Upper lobe of left lung (tissue), 6 donors: Measurements from ENCODE around the gene OR2T11. TPM values are rescaled to one million over a fixed set of nuclear protein-coding genes. Genes with fewer than 3 reads are reported as not detected.
A peak's percentile ranks its signal among the peaks of the same experiment; 100 is the strongest.

ENCODE experiments used
- ATAC-seq, 2 donors: fragments of 200-7000 bp; cut with Tn5 transposase; one replicate each; pipeline ENCODE4 v1.9.1; 2022; ENCODE audit warnings: mild to moderate bottlenecking in 2 of 2, moderate library complexity in 2 of 2; ENCODE audit not compliant: low FRiP score in 2 of 2
- DNase-seq, 2 donors: peaks; one replicate each; pipeline ENCODE4 v3.0.0-alpha.2; 2019 to 2020
- H3K27ac ChIP-seq, 4 donors: fragments of 200-600 bp; sonication (generic); one replicate each; pipeline ENCODE4 v1.5.1; 2016 to 2019
- H3K27me3 ChIP-seq, 4 donors: fragments of 200-600 bp; sonication (generic); one replicate each; pipeline ENCODE4 v1.5.1; 2017 to 2019
- H3K36me3 ChIP-seq, 4 donors: fragments of 200-600 bp; sonication (generic); one replicate each; pipeline ENCODE4 v1.5.1; 2016 to 2019
- H3K4me1 ChIP-seq, 4 donors: fragments of 200-600 bp; sonication (generic); one replicate each; pipeline ENCODE4 v1.5.1; 2018 to 2019
- H3K4me3 ChIP-seq, 4 donors: fragments of 200-600 bp; sonication (generic); one replicate each; pipeline ENCODE4 v1.5.1; 2017 to 2019; ENCODE audit warnings: mild to moderate bottlenecking in 2 of 4, moderate library complexity in 1 of 4
- H3K9me3 ChIP-seq, 4 donors: fragments of 200-600 bp; sonication (generic); one replicate each; pipeline ENCODE4 v1.5.1; 2018 to 2019
- EP300 ChIP-seq, 4 donors: sonication (generic); formaldehyde crosslinking; IDR thresholded peaks; one replicate each; pipeline ENCODE4 v1.5.1; 2017; ENCODE audit warnings: antibody characterized with exemption in 4 of 4, control low read depth in 2 of 4
- POLR2A ChIP-seq, 4 donors: fragments of 450-650 bp; IDR thresholded peaks; one replicate each; pipeline ENCODE4 v1.5.1; 2016 to 2017; ENCODE audit warnings: antibody characterized with exemption in 4 of 4, mild to moderate bottlenecking in 2 of 4
- POLR2AphosphoS5 ChIP-seq, 2 donors: sonication (generic); formaldehyde crosslinking; IDR thresholded peaks; one replicate each; pipeline ENCODE4 v1.5.1; 2017; ENCODE audit warnings: antibody characterized with exemption in 2 of 2
- WGBS, 2 donors: methylation state at CpG; one replicate each; pipeline ENCODE4 v1.1.5; 2017 to 2018; 5-methylcytosine and 5-hydroxymethylcytosine counted together
- total RNA-seq, 6 donors: library from RNA; depleted of rRNA in 4 of 6; stranded (reverse); fragments of >200 nt in 4 of 6; gene quantifications; one replicate each; pipeline versions ENCODE4 v1.1.0 to v1.2.1, GENCODE V29; 2016 to 2021
- TF ChIP-seq, protein P1 (sequence below), 6 experiments: fragments of 450-650 bp in 4 of 6; fragments of 200-600 bp in 2 of 6; sonication (generic) in 2 of 6; IDR thresholded peaks; one replicate each; pipeline ENCODE4 v1.5.1; 2016 to 2019; ENCODE audit warnings: antibody characterized with exemption in 6 of 6
- donor health status: DM: no; HTN: no; CAD: no; lungs with moderate emphysema.
- donor health status: DM: no; HTN: yes; CAD: no; lungs with severe emphysema.

Gene OR2T11
- total RNA-seq, 6 donors from 2014 or later: 1.8 TPM; not detected in 5

DNA sequence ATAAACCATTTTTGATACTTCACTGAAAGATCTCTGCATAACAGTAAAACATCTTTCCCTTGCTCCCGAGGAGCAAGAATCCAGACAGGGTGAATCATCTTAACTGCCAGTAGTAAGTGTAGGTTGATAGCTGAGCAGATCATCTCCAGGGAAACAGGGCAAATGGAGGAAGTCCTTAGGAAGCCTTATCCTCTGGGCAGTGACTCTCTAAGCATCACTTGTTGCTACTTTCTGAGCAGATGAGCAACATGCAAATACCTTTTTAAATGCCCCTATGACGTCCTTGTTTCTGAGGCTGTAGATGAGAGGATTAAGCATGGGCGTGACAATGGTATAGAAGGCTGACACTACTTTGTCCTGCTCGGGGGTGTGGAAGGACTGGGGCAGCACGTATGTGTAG lies 8.9 kb downstream of the OR2T11 start:
- Histone ChIP-seq H3K27me3 (no peaks in the 10 kb centered on the region), H3K9me3 (no peaks in the 10 kb centered on the region), H3K36me3 (no peaks in the 10 kb centered on the region), H3K27ac (no peak overlapping the region), H3K4me1 (no peaks in the 10 kb centered on the region), H3K4me3 (no peak overlapping the region)
- TF ChIP-seq POLR2AphosphoS5 (IDR thresholded peaks at IDR 0.05): no peak
- no peak for TF ChIP-seq POLR2A (IDR thresholded peaks at IDR 0.05)
- TF ChIP-seq, protein P1, sequence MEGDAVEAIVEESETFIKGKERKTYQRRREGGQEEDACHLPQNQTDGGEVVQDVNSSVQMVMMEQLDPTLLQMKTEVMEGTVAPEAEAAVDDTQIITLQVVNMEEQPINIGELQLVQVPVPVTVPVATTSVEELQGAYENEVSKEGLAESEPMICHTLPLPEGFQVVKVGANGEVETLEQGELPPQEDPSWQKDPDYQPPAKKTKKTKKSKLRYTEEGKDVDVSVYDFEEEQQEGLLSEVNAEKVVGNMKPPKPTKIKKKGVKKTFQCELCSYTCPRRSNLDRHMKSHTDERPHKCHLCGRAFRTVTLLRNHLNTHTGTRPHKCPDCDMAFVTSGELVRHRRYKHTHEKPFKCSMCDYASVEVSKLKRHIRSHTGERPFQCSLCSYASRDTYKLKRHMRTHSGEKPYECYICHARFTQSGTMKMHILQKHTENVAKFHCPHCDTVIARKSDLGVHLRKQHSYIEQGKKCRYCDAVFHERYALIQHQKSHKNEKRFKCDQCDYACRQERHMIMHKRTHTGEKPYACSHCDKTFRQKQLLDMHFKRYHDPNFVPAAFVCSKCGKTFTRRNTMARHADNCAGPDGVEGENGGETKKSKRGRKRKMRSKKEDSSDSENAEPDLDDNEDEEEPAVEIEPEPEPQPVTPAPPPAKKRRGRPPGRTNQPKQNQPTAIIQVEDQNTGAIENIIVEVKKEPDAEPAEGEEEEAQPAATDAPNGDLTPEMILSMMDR (IDR thresholded peaks at IDR 0.05): no peak
- no peak for TF ChIP-seq EP300 (IDR thresholded peaks at IDR 0.05)
- no peak for DNase-seq
- no peak for ATAC-seq
- whole genome bisulfite sequencing, 2 donors: 79 to 80% methylated on average over 4 to 5 of the region's 5 CpGs

DNA sequence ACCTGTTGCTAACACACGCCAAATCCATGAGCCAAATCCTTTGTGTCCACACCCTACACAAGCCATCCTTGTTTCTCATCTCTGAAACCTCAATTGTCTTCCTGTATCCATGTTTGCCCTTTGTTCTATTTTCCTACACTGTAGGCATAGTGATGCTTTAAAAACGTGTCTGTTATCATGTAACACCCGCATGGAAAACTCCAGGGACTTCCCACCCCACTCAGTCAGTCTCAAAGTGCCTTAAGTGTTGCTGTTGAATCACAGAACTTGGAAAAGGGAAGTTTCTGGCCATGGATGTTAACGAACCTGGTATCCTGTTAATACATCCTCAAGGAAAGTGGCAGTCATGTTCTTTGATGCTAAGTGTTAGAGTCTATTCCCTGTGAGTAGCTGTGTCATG lies 9.7 kb downstream of the OR2T11 start:
- no peak for TF ChIP-seq EP300 (IDR thresholded peaks at IDR 0.05)
- no peak for TF ChIP-seq POLR2A (IDR thresholded peaks at IDR 0.05)
- TF ChIP-seq, protein P1 (IDR thresholded peaks at IDR 0.05): no peak
- no peak for TF ChIP-seq POLR2AphosphoS5 (IDR thresholded peaks at IDR 0.05)
- no peaks in the 10 kb centered on the region for H3K27me3 ChIP-seq
- DNase-seq (no peak), ATAC-seq (no peak)
- H3K4me1 ChIP-seq: no peaks in the 10 kb centered on the region
- no peak overlapping the region for H3K4me3 ChIP-seq
- no peaks in the 10 kb centered on the region for H3K9me3 ChIP-seq
- H3K27ac ChIP-seq: no peak overlapping the region
- 62 to 70% methylated on average over 3 to 4 of the region's 4 CpGs for WGBS, 2 donors
- no peaks in the 10 kb centered on the region for H3K36me3 ChIP-seq

DNA sequence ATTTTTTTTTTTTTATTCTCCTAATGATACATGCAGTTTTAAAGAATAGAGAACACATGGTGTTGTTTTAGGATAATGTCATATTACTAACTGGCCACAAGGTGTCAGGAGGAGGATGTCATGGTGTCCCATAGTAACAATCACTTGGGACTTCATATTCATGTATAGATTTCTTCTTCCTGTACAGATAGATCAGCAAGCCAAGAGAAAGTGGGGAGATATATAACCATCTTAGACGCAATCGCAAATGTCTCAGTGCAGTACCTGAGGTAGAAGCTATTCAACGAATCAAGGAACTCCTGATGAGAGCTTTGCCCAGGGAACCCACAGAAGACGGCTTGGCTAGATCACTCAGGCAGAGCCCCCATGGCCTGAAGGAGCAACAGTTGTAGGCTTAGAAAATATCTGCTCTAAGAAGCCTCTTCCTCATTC lies 12.3 kb downstream of the OR2T11 start:
- Histone ChIP-seq H3K27me3 (no peaks in the 10 kb centered on the region), H3K4me1 (no peaks in the 10 kb centered on the region), H3K4me3 (no peak overlapping the region), H3K36me3 (no peaks in the 10 kb centered on the region), H3K27ac (no peak overlapping the region), H3K9me3 (no peaks in the 10 kb centered on the region)
- DNase-seq: no peak
- TF ChIP-seq POLR2A (IDR thresholded peaks at IDR 0.05) (no peak), EP300 (IDR thresholded peaks at IDR 0.05) (no peak), POLR2AphosphoS5 (IDR thresholded peaks at IDR 0.05) (no peak)
- TF ChIP-seq, protein P1 (IDR thresholded peaks at IDR 0.05): peak; percentile 28 to 68 (median 36)
- WGBS, 2 donors: 62 to 83% methylated on average over 2 to 4 of the region's 4 CpGs
- ATAC-seq: peak; percentile 53 to 70

DNA sequence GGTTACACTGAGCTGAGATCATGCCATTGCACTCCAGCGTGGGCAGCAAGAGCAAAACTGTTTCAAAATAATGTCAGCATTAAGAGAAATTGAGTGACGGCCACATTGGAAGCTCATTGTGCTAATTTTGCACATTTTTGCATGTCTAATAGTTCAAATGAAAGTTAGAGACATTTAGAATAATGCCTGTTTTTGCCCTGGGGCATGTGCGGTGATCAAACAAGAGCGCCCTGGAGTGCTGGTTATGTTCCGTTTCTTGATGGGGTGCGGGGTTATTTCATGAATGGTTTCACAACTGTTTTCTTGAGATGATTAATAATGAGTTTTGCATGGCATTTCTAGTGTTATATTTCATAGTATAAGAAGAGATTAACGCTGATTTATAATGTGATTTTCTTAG lies 13.1 kb downstream of the OR2T11 start:
- Histone ChIP-seq H3K4me1 (no peaks in the 10 kb centered on the region), H3K9me3 (no peaks in the 10 kb centered on the region), H3K36me3 (no peaks in the 10 kb centered on the region), H3K4me3 (no peak overlapping the region), H3K27ac (no peak overlapping the region), H3K27me3 (no peaks in the 10 kb centered on the region)
- 66 to 67% methylated on average over 7 of the region's 7 CpGs for WGBS, 2 donors
- ATAC-seq (no peak), DNase-seq (no peak)
- TF ChIP-seq POLR2A (IDR thresholded peaks at IDR 0.05) (no peak), EP300 (IDR thresholded peaks at IDR 0.05) (no peak), POLR2AphosphoS5 (IDR thresholded peaks at IDR 0.05) (no peak)
- TF ChIP-seq, protein P1 (IDR thresholded peaks at IDR 0.05): no peak

DNA sequence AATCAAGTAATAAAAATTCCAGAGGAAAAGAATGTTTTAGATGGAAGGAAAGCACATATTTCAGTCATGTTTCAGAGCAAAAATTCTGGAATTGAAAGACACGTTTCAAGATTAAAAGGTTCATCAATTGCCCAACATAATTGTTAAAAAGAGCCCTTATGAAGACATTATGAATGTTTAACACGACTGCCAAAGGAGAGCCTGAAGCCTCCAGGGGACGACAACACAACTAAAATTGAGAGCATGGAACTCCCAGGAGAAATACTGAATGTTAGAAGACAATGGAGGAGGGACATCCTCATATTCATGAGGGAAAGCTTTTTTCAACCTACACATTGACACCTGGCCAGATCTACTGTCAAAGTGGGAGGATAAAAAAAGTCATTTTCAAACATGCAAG lies 16.0 kb downstream of the OR2T11 start:
- Histone ChIP-seq H3K27me3 (no peaks in the 10 kb centered on the region), H3K9me3 (no peaks in the 10 kb centered on the region), H3K36me3 (no peaks in the 10 kb centered on the region), H3K4me3 (no peak overlapping the region), H3K27ac (no peak overlapping the region), H3K4me1 (no peaks in the 10 kb centered on the region)
- WGBS, 2 donors: 4 to 10% methylated on average over 3 of the region's 3 CpGs
- DNase-seq (peak in 1 of 2 donors; percentile 50), ATAC-seq (peak in 1 of 2 donors; percentile 58)
- no peak for TF ChIP-seq POLR2A (IDR thresholded peaks at IDR 0.05)
- TF ChIP-seq, protein P1 (IDR thresholded peaks at IDR 0.05): peak; percentile 16 to 49 (median 46)
